ENCODE results near the gene BLOC1S1.

BLOC1S1 gene

DNA sequence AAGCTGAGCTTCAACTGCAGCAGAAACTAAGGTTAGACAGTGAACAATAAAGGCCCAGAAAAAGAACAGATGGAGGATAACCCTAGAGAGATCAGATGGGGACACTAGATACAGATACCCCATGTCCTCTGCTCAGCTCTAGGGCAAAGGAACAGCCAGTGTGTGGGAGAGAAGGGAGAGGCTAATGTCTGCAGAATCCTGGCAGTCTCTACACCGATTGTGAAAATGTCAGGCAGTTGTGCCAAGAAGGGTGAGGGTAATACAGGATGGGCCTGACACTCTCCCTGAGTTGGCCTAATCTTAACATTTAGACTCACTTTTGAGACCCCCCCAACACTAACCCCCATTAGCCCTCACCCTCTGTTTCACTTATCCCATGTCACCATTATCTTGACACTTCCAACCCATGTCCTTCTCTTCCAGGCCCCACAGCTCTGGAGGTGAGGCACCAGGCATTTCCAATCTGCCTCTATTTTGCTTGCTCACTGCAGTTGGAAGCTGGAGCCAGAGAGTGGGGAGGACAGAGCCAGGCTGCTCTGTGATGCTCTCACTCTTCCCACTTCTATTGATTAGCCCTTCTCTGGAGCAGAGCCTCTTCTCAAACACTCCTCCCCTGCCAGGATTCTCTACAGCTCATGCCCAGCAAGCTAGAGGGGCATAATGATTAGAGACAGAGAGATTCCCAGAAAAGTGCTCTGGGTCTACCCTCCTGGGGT lies 3.0 kb upstream of the BLOC1S1 start:
- peaks cover 20% of the 10 kb centered on the region for H3K4me1 ChIP-seq (ENCODE audit: control insufficient read depth, insufficient read depth, low read length)
- no peak overlapping the region for H3K9ac ChIP-seq (ENCODE audit: low read depth, low read length)
- no peak overlapping the region for H3K4me3 ChIP-seq (ENCODE audit: low read depth, low read length)
- no peak overlapping the region for H3K27ac ChIP-seq (ENCODE audit: low read depth, low read length)
- no peaks in the 10 kb centered on the region for H3K9me3 ChIP-seq (ENCODE audit: control insufficient read depth, insufficient read depth, low read length)
- H3K27me3 ChIP-seq (ENCODE audit: control insufficient read depth, insufficient read depth, low read length), result peaks cover 14% of the 10 kb centered on the region
- H3K36me3 ChIP-seq (ENCODE audit: control insufficient read depth, insufficient read depth, low read length), result no peaks in the 10 kb centered on the region

DNA sequence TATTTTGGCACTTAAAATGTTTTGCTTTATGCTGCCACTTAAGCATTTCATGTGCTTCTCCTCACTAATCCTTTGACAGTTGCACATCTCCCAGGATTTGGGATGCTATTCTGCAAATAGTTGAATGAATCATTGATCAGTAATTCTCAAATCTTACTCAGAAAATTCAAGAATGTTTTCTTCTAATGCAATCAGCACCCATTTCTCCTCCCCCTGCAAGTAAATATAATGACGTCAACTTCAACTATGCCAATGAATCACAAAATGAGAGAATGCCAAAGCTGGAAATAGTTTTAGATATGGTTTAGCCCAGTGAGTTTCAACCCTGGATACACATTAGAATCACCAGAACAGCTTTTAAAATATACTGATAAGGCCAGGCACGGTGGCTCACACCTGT lies 2.1 kb upstream of the BLOC1S1 start:
- H3K4me3 ChIP-seq (ENCODE audit: low read depth, low read length), result no peak overlapping the region
- no peak overlapping the region for H3K9ac ChIP-seq (ENCODE audit: low read depth, low read length)
- peaks cover 24% of the 10 kb centered on the region for H3K4me1 ChIP-seq (ENCODE audit: control insufficient read depth, insufficient read depth, low read length)

DNA sequence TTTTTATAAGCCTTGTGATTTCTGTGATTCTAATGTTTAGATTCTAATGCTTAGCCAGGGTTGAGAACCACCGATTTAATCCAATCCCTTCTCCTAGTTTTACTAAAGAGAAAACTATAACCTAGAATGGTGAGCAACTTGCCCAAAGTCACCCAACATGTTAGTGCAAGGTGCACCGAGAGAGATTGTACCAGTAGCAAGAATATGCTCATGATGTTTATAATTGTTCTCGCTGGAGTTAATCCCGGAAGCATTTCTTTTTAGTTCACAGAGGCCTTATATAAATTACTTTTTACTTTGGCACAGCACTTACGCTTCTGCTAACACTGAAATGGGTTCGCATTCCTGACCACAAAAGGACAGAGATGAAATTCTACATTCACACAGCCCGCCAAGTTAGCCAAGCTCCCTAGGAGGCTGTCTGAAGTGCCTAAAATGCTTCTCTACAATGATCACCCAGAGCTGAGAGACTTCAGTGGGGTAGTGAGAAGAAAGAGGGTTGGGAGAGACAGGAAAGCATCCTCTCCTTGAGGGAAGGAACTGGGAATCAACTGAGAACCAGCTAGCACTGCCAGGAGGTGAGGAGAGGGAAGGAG lies 579 bp upstream of the BLOC1S1 start:
- Histone ChIP-seq H3K4me3 (ENCODE audit: low read depth, low read length) (peak overlapping the region; percentile 94), H3K27ac (ENCODE audit: low read depth, low read length) (peak overlapping the region; percentile 99), H3K9me3 (ENCODE audit: control insufficient read depth, insufficient read depth, low read length) (no peaks in the 10 kb centered on the region), H3K36me3 (ENCODE audit: control insufficient read depth, insufficient read depth, low read length) (no peaks in the 10 kb centered on the region), H3K27me3 (ENCODE audit: control insufficient read depth, insufficient read depth, low read length) (peaks cover 10% of the 10 kb centered on the region), H3K9ac (ENCODE audit: low read depth, low read length) (0 out of 2 replicates have a peak overlapping the region, but pooled peaks have one; percentile 24), H3K4me1 (ENCODE audit: control insufficient read depth, insufficient read depth, low read length) (peaks cover 21% of the 10 kb centered on the region)

More for the DNA sequence above, 2.1 kb upstream of the BLOC1S1 start:
- Histone ChIP-seq H3K9me3 (ENCODE audit: control insufficient read depth, insufficient read depth, low read length) (no peaks in the 10 kb centered on the region), H3K27ac (ENCODE audit: low read depth, low read length) (no peak overlapping the region), H3K27me3 (ENCODE audit: control insufficient read depth, insufficient read depth, low read length) (peaks cover 14% of the 10 kb centered on the region), H3K36me3 (ENCODE audit: control insufficient read depth, insufficient read depth, low read length) (no peaks in the 10 kb centered on the region)

DNA sequence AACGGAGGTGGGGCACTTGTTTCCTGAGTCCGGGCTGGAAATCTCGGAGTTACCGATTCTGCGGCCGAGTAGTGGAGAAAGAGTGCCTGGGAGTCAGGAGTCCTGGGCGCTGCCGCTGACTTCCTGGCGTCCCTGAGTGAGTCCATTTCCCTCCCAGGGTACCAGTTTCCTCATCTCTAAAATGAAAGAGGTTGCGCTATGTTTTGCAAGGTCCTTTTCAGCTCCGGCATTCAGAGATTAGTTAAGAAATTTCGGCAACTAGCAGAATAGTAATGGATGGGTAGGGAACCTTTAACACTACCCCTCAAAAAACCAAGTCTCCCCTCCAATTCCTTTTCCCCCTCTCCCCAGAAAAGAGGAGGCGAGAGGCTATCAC lies 724 bp downstream of the BLOC1S1 start:
- Histone ChIP-seq H3K36me3 (ENCODE audit: control insufficient read depth, insufficient read depth, low read length) (no peaks in the 10 kb centered on the region), H3K9ac (ENCODE audit: low read depth, low read length) (no peak overlapping the region; the same call in 1 of the 2 replicates), H3K9me3 (ENCODE audit: control insufficient read depth, insufficient read depth, low read length) (no peaks in the 10 kb centered on the region), H3K27me3 (ENCODE audit: control insufficient read depth, insufficient read depth, low read length) (peaks cover 10% of the 10 kb centered on the region), H3K4me1 (ENCODE audit: control insufficient read depth, insufficient read depth, low read length) (peaks cover 21% of the 10 kb centered on the region), H3K4me3 (ENCODE audit: low read depth, low read length) (peak overlapping the region; percentile 94), H3K27ac (ENCODE audit: low read depth, low read length) (peak overlapping the region; percentile 99)

DNA sequence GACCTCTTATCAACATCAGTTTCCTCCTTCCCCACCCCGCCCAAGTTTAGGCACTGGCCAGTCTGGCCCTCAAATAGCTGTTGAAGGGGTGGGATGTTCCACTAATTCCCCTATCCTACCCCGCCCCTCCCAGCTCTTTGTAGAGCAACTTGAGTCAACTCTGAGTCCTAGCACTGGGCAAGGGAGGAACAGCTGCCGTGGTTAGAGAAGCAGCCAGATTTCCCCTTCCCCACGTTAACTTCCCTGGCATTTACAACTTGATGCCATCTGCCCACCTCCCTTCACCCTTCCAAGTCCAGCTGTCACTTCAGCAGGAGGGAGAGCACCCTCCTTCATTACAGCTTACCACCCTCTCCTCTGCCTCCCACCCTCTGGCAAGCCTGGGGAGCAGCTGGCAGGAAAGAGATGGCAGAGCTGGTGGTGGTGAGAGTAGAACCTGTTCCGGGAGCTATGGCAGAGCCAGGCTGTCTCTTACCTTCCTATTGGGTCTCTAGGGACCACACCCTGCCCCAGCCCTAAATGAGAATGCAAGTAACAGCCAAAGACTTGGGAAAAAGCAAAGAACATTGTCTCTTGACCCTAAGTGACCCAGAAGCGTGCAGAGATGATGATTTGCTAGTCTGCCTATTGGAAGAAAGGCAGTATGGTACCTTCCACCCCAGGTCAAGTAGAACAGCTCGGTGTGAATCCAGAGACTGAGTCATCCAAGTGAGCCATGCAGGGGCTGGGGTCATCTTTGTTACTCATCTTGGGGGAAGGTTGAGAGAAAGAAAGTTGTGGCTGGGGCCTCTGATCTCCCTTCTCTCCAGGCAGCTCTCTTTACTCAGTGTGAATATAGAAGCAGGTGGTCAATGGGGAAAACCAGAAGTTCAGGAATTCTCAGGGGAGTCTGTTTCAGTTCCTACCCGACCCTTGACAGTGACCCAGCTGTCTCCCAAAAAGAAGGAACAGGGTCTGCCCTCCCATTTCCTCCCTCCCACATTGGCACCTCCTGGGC lies 1.5 kb downstream of the BLOC1S1 start:
- Histone ChIP-seq H3K27ac (ENCODE audit: low read depth, low read length) (peak overlapping the region; percentile 99), H3K9me3 (ENCODE audit: control insufficient read depth, insufficient read depth, low read length) (no peaks in the 10 kb centered on the region), H3K4me1 (ENCODE audit: control insufficient read depth, insufficient read depth, low read length) (peaks cover 21% of the 10 kb centered on the region), H3K9ac (ENCODE audit: low read depth, low read length) (no peak overlapping the region), H3K36me3 (ENCODE audit: control insufficient read depth, insufficient read depth, low read length) (no peaks in the 10 kb centered on the region), H3K4me3 (ENCODE audit: low read depth, low read length) (peak overlapping the region; percentile 94), H3K27me3 (ENCODE audit: control insufficient read depth, insufficient read depth, low read length) (peaks cover 4% of the 10 kb centered on the region; the same call in 1 of the 2 replicates)

DNA sequence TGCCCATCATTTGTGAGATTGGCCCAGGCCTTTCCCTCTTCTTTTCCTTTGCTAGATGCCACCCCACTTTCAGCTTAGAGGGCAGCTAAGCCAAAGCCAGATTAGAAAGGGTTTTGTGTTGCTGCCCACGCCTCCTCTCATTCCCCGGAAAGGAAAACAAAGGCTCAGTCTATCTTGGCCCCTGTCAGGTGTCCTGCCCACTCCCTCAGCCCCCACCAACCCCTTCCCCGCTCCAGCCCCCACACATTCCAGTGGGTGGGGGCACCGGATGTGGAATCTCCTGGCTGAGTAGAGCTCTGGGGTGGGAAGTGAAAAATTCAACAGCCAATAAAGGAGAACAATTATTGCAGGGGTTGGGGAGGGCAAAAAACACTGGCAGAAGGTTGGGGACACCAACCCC lies 2.2 kb downstream of the BLOC1S1 start:
- peak overlapping the region; percentile 99 for H3K27ac ChIP-seq (ENCODE audit: low read depth, low read length)
- H3K4me3 ChIP-seq (ENCODE audit: low read depth, low read length), result peak overlapping the region; percentile 94
- H3K9ac ChIP-seq (ENCODE audit: low read depth, low read length), result no peak overlapping the region; the same call in 1 of the 2 replicates

DNA sequence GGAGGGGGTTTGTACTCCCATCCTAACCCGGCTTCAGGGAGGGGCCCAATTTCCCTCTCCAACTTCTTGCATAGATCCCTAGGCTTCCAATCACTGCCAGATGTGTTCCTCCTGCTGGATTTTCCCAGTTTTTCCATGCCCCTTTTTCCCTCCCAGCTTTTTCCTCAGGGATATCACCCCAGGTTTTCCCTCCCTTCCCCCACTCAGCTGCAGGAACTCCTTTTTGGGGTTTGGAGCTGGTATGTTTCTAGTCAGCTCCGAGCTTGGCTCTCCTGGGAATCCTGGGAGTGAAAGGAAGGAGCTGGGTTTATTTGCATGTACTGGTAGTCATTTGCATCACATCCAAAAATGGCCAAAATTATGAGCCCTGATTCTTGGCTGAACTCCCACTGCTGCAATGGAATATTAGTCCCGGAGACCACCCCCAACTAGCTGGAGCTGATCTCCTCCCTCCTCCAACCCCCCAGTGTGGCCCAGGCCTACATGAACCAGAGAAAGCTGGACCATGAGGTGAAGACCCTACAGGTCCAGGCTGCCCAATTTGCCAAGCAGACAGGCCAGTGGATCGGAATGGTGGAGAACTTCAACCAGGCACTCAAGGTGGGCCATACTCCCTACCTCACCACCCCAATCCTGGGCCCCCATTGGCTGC lies 2.9 kb downstream of the BLOC1S1 start:
- peaks cover 21% of the 10 kb centered on the region for H3K4me1 ChIP-seq (ENCODE audit: control insufficient read depth, insufficient read depth, low read length)
- H3K36me3 ChIP-seq (ENCODE audit: control insufficient read depth, insufficient read depth, low read length), result peaks cover 9% of the 10 kb centered on the region
- peak overlapping the region; percentile 99 for H3K27ac ChIP-seq (ENCODE audit: low read depth, low read length)
- no peaks in the 10 kb centered on the region for H3K27me3 ChIP-seq (ENCODE audit: control insufficient read depth, insufficient read depth, low read length)
- peak overlapping the region; percentile 41; the same call in 1 of the 2 replicates for H3K4me3 ChIP-seq (ENCODE audit: low read depth, low read length)
- no peak overlapping the region; the same call in 1 of the 2 replicates for H3K9ac ChIP-seq (ENCODE audit: low read depth, low read length)
- no peaks in the 10 kb centered on the region for H3K9me3 ChIP-seq (ENCODE audit: control insufficient read depth, insufficient read depth, low read length)

More for the DNA sequence above, 2.2 kb downstream of the BLOC1S1 start:
- Histone ChIP-seq H3K4me1 (ENCODE audit: control insufficient read depth, insufficient read depth, low read length) (peaks cover 21% of the 10 kb centered on the region), H3K36me3 (ENCODE audit: control insufficient read depth, insufficient read depth, low read length) (peaks cover 3% of the 10 kb centered on the region; the same call in 1 of the 2 replicates), H3K27me3 (ENCODE audit: control insufficient read depth, insufficient read depth, low read length) (no peaks in the 10 kb centered on the region), H3K9me3 (ENCODE audit: control insufficient read depth, insufficient read depth, low read length) (no peaks in the 10 kb centered on the region)

DNA sequence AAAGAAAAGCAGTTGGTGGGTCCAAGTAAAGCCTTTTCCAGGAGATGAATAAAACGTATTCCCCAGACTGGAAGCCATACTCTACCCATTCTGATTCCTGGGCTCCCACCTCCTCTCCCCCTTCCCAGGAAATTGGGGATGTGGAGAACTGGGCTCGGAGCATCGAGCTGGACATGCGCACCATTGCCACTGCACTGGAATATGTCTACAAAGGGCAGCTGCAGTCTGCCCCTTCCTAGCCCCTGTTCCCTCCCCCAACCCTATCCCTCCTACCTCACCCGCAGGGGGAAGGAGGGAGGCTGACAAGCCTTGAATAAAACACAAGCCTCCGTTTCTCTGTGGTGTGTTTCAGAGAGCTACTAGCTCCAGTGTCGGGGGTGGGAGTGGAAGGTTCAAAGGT lies 3.5 kb downstream of the BLOC1S1 start:
- Histone ChIP-seq H3K4me3 (ENCODE audit: low read depth, low read length) (no peak overlapping the region), H3K9me3 (ENCODE audit: control insufficient read depth, insufficient read depth, low read length) (no peaks in the 10 kb centered on the region), H3K4me1 (ENCODE audit: control insufficient read depth, insufficient read depth, low read length) (peaks cover 21% of the 10 kb centered on the region), H3K27me3 (ENCODE audit: control insufficient read depth, insufficient read depth, low read length) (no peaks in the 10 kb centered on the region), H3K36me3 (ENCODE audit: control insufficient read depth, insufficient read depth, low read length) (peaks cover 15% of the 10 kb centered on the region), H3K27ac (ENCODE audit: low read depth, low read length) (no peak overlapping the region), H3K9ac (ENCODE audit: low read depth, low read length) (no peak overlapping the region)

DNA sequence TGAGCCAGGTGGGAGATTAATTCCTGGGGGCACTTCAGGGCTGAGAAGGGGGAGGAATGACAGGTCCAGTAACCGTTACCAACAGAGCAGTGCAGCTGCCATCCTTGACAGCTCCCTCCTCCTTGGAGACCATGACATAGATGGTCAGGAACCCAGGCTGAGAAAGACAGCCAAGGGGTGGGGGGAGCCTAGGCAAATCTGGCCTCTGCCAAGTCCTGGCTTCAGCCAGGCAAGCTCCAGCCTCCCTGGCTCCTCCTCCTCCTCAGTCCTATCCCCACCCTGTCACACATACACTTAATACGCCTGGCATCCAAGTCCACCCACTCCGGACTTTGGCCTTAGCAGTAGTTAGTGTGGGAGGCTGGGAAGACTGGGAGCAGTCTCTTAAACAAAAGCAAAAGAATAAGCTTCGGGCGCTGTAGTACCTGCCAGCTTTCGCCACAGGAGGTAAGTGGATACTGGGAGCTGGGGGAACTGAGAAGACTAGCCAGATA lies 4.3 kb downstream of the BLOC1S1 start, which contains the start of gene RDH5:
TSS of gene RDH5 (plus strand) at position 323 of the 494 bp plus-strand sequence. CDS start 792 bp downstream, outside the sequence.
- no peak within 1 kb of the TSS for H3K9ac ChIP-seq (ENCODE audit: low read depth, low read length)
- no peaks in the 10 kb centered on the region for H3K27me3 ChIP-seq (ENCODE audit: control insufficient read depth, insufficient read depth, low read length)
- no peak within 1 kb of the TSS for H3K4me3 ChIP-seq (ENCODE audit: low read depth, low read length)
- H3K36me3 ChIP-seq (ENCODE audit: control insufficient read depth, insufficient read depth, low read length), result peaks cover 21% of the 10 kb centered on the region
- peaks cover 21% of the 10 kb centered on the region for H3K4me1 ChIP-seq (ENCODE audit: control insufficient read depth, insufficient read depth, low read length)
- H3K9me3 ChIP-seq (ENCODE audit: control insufficient read depth, insufficient read depth, low read length), result no peaks in the 10 kb centered on the region
- peak within 1 kb of the TSS; percentile 58 for H3K27ac ChIP-seq (ENCODE audit: low read depth, low read length)

DNA sequence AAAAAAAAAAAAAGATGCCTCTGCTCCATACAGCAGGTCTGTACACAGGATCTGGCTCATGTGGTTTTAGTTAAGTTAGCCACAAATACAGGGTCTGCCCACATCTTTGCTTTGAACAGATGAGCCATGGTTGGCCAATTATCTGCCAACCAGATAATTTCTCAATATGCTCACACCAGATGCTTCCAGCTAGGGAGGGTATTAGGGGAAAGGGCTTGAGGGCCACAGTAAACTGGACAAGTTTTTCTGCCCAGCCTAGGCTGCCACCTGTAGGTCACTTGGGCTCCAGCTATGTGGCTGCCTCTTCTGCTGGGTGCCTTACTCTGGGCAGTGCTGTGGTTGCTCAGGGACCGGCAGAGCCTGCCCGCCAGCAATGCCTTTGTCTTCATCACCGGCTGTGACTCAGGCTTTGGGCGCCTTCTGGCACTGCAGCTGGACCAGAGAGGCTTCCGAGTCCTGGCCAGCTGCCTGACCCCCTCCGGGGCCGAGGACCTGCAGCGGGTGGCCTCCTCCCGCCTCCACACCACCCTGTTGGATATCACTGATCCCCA lies 5.1 kb downstream of the BLOC1S1 start:
- H3K9ac ChIP-seq (ENCODE audit: low read depth, low read length), result no peak overlapping the region
- H3K9me3 ChIP-seq (ENCODE audit: control insufficient read depth, insufficient read depth, low read length), result no peaks in the 10 kb centered on the region
- H3K4me3 ChIP-seq (ENCODE audit: low read depth, low read length), result no peak overlapping the region
- no peaks in the 10 kb centered on the region for H3K27me3 ChIP-seq (ENCODE audit: control insufficient read depth, insufficient read depth, low read length)
- peaks cover 21% of the 10 kb centered on the region for H3K4me1 ChIP-seq (ENCODE audit: control insufficient read depth, insufficient read depth, low read length)
- H3K27ac ChIP-seq (ENCODE audit: low read depth, low read length), result peak overlapping the region; percentile 58
- peaks cover 30% of the 10 kb centered on the region for H3K36me3 ChIP-seq (ENCODE audit: control insufficient read depth, insufficient read depth, low read length)
